Sigmoid colon (tissue), 4 donors: Measurements from ENCODE around the gene ULK2.

Experiments
- EP300 ChIP-seq, 4 donors: sonication (generic); formaldehyde crosslinking; IDR thresholded peaks; one replicate each; pipeline ENCODE4 v1.6.1; 2017; ENCODE audit warnings: antibody characterized with exemption in 4 of 4
- POLR2AphosphoS5 ChIP-seq, 4 donors: sonication (generic); formaldehyde crosslinking; IDR thresholded peaks; one replicate each; pipeline ENCODE4 v1.6.1; 2017; ENCODE audit warnings: antibody characterized with exemption in 4 of 4
- TF ChIP-seq, protein P1 (sequence below), 4 experiments: fragments of 450-650 bp in 3 of 4; fragments of 200-600 bp in 1 of 4; IDR thresholded peaks; one replicate each; pipeline ENCODE4 v1.5.1; 2016 to 2019; ENCODE audit warnings: antibody characterized with exemption in 4 of 4, mild to moderate bottlenecking in 3 of 4, moderate library complexity in 2 of 4

DNA sequence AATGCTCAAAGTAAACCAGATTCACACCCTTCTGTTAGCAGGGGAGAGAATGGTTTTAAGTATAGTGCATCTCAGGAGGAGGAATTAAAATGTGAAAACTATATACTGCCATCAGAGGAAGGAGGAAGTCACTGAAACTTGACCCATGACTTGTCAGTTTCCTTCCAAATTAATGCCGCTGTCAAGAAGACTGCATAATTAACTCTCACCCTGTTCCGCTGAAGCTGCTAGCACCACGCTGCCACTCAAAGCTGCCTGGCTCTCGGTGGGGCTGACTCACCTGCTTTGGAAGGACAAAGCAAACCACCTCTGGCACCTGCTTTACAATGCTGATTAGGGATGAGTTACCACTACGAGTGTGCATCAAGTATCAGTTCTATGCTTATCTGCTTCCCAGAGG is 37.8 kb upstream of the ULK2 start:
- no peak for TF ChIP-seq EP300 (IDR thresholded peaks at IDR 0.05)
- TF ChIP-seq POLR2AphosphoS5 (IDR thresholded peaks at IDR 0.05), result no peak
- TF ChIP-seq, protein P1, sequence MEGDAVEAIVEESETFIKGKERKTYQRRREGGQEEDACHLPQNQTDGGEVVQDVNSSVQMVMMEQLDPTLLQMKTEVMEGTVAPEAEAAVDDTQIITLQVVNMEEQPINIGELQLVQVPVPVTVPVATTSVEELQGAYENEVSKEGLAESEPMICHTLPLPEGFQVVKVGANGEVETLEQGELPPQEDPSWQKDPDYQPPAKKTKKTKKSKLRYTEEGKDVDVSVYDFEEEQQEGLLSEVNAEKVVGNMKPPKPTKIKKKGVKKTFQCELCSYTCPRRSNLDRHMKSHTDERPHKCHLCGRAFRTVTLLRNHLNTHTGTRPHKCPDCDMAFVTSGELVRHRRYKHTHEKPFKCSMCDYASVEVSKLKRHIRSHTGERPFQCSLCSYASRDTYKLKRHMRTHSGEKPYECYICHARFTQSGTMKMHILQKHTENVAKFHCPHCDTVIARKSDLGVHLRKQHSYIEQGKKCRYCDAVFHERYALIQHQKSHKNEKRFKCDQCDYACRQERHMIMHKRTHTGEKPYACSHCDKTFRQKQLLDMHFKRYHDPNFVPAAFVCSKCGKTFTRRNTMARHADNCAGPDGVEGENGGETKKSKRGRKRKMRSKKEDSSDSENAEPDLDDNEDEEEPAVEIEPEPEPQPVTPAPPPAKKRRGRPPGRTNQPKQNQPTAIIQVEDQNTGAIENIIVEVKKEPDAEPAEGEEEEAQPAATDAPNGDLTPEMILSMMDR (IDR thresholded peaks at IDR 0.05), result no peak
